ENCODE results near the gene HADHB. TPM values are rescaled to one million over a fixed set of nuclear protein-coding genes. Genes with fewer than 3 reads are reported as not detected.
"Not testable (repeated sequence)": the region's sequence is repeated elsewhere in the genome, so short reads cannot be mapped to it uniquely, and the experiment has no call there.

HADHB gene
- total and polyA plus RNA-seq, 10 of the 15 experiments (the other 5 are each of a cell fraction or from before 2014, with no cell fraction given), result 53.7 to 145 (median 85.5) TPM

GRCh38 chr2:26258836-26259235, 14.1 kb downstream of the HADHB start:
- FAIRE-seq; BruUV-seq (replicated peaks); H3K4me2 ChIP-seq (ENCODE audit: control insufficient read depth, insufficient read depth); H3K27ac ChIP-seq (ENCODE audit: control insufficient read depth, insufficient read depth); H3K9ac ChIP-seq (ENCODE audit: control insufficient read depth, insufficient read depth, low read length); intact Hi-C loops (cut with micrococcal nuclease; ENCODE audit: unreplicated experiment); H4K20me1 ChIP-seq (ENCODE audit: control insufficient read depth, insufficient read depth); H3K4me1 ChIP-seq (ENCODE audit: control insufficient read depth, insufficient read depth, low read length); H2AFZ ChIP-seq (ENCODE audit: control insufficient read depth, low read depth, low read length); POLR2A ChIA-PET; H3K9me3 ChIP-seq (replicated peaks; ENCODE audit: control insufficient read depth, insufficient read depth, low read length); DNase-seq (ENCODE audit: low read depth, low spot score); H3K4me3 ChIP-seq; H3K36me3 ChIP-seq (ENCODE audit: control insufficient read depth in 2 of 2, insufficient read depth in 2 of 2, low read length in 1 of 2); H3K27me3 ChIP-seq (replicated peaks in 1 of 2; ENCODE audit: control insufficient read depth in 2 of 2, insufficient read depth in 2 of 2, low read length in 1 of 2); in situ Hi-C loops (cut with MboI); H3K79me2 ChIP-seq (ENCODE audit: control insufficient read depth, insufficient read depth, low read length); ATAC-seq; CTCF ChIA-PET: not testable (repeated sequence)
- ChIA-PET RAD21 (ENCODE audit: unreplicated experiment) (interaction anchor here (0.6 kb wide), 1 partner anchor 66 kb away, joined by 4 read pairs; no protein-coding TSS in a partner anchor), SMC1A (ENCODE audit: uncharacterized antibody, unreplicated experiment) (interaction anchor here (2.4 kb wide), 1 partner anchor 13 kb away, joined by 7 read pairs; no protein-coding TSS in a partner anchor)
- WGBS (ENCODE audit: insufficient coverage, insufficient replicate concordance, low lambda C conversion rate, missing lambda C conversion rate), result 80% methylated on average over 8 of the region's 8 CpGs

- ChIA-PET RAD21 (ENCODE audit: unreplicated experiment) (no interaction called here), SMC1A (ENCODE audit: uncharacterized antibody, unreplicated experiment) (interaction anchor here (1.0 to 6.1 kb wide), 2 partner anchors 24 to 48 kb away, joined by 3 to 71 read pairs; partner anchors contain the start of genes HADHA and HADHB), POLR2A (interaction anchor here (2.3 kb wide), 1 partner anchor 21 kb away, joined by 10 read pairs; no protein-coding TSS in a partner anchor), CTCF (interaction anchor here (2.0 kb wide), 1 partner anchor 22 kb away, joined by 12 read pairs; the partner anchor contains the start of gene HADHB)
- in situ Hi-C loops (cut with MboI), result no loop called here
- DNase-seq (ENCODE audit: low read depth, low spot score) (no peak), ATAC-seq (no peak), FAIRE-seq (no peak)
- TF ChIP-seq HDGF (IDR thresholded peaks at IDR 0.05), result no peak
- no peak for TF ChIP-seq CREB1 (IDR thresholded peaks at IDR 0.05; ENCODE audit: low read depth)
- no peak for TF ChIP-seq SRF (IDR thresholded peaks at IDR 0.05; ENCODE audit: low read depth in 2 of 2, low read length in 2 of 2)
- TF ChIP-seq ZNF24 (IDR thresholded peaks at IDR 0.05), result no peak
- no peak for TF ChIP-seq RBBP5 (conservative IDR thresholded peaks at IDR 0.05)
- TF ChIP-seq ZBTB33 (IDR thresholded peaks at IDR 0.05), result no peak
- TF ChIP-seq PML (IDR thresholded peaks at IDR 0.05; ENCODE audit: low read length), result no peak
- no peak for TF ChIP-seq JUND (IDR thresholded peaks at IDR 0.05; ENCODE audit: low read depth, low read length)
- TF ChIP-seq TAF1 (IDR thresholded peaks at IDR 0.05; ENCODE audit: borderline replicate concordance, low read depth, low read length), result no peak
- no peak for TF ChIP-seq ASH2L (IDR thresholded peaks at IDR 0.05; ENCODE audit: borderline replicate concordance, low read depth)
- TF ChIP-seq, protein P1, sequence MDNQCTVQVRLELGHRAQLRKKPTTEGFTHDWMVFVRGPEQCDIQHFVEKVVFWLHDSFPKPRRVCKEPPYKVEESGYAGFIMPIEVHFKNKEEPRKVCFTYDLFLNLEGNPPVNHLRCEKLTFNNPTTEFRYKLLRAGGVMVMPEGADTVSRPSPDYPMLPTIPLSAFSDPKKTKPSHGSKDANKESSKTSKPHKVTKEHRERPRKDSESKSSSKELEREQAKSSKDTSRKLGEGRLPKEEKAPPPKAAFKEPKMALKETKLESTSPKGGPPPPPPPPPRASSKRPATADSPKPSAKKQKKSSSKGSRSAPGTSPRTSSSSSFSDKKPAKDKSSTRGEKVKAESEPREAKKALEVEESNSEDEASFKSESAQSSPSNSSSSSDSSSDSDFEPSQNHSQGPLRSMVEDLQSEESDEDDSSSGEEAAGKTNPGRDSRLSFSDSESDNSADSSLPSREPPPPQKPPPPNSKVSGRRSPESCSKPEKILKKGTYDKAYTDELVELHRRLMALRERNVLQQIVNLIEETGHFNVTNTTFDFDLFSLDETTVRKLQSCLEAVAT (IDR thresholded peaks at IDR 0.05), result no peak
- TF ChIP-seq IKZF2 (IDR thresholded peaks at IDR 0.05), result no peak
- Histone ChIP-seq H3K27ac (ENCODE audit: control insufficient read depth, insufficient read depth) (no peak overlapping the region), H3K4me1 (ENCODE audit: control insufficient read depth, insufficient read depth, low read length) (peaks cover 6% of the 10 kb centered on the region), H2AFZ (ENCODE audit: control insufficient read depth, low read depth, low read length) (no peak overlapping the region), H3K9ac (ENCODE audit: control insufficient read depth, insufficient read depth, low read length) (no peak overlapping the region), H3K4me3 (no peak overlapping the region), H3K9me3 (replicated peaks; ENCODE audit: control insufficient read depth, insufficient read depth, low read length) (no peaks in the 10 kb centered on the region), H3K27me3 (replicated peaks in 1 of 2; ENCODE audit: control insufficient read depth in 2 of 2, insufficient read depth in 2 of 2, low read length in 1 of 2) (no peaks in the 10 kb centered on the region), H3K79me2 (ENCODE audit: control insufficient read depth, insufficient read depth, low read length) (no peaks in the 10 kb centered on the region), H4K20me1 (ENCODE audit: control insufficient read depth, insufficient read depth) (no peaks in the 10 kb centered on the region), H3K4me2 (ENCODE audit: control insufficient read depth, insufficient read depth) (no peak overlapping the region), H3K36me3 (ENCODE audit: control insufficient read depth in 2 of 2, insufficient read depth in 2 of 2, low read length in 1 of 2) (no peaks in the 10 kb centered on the region; a peak in 2 of 4 replicates)
- BruUV-seq (replicated peaks), result TSS peak; percentile 29
- over 99% methylated on average over 4 of the region's 4 CpGs for WGBS (ENCODE audit: insufficient coverage, insufficient replicate concordance, low lambda C conversion rate, missing lambda C conversion rate)
- intact Hi-C loops (cut with micrococcal nuclease; ENCODE audit: unreplicated experiment), result no loop called here
Observed at GRCh38 chr2:26268213-26268612, 23.5 kb downstream of the HADHB start.
